Right lobe of liver (tissue), 6 donors: ENCODE measurements around the gene TMEM220. TPM values are rescaled to one million over a fixed set of nuclear protein-coding genes. Genes with fewer than 3 reads are reported as not detected.

ENCODE experiments used
- ATAC-seq, 4 donors: fragments of 200-7000 bp; cut with Tn5 transposase; one replicate each; pipeline ENCODE4 v1.9.1; 2020; ENCODE audit warnings: mild to moderate bottlenecking in 4 of 4, moderate library complexity in 4 of 4
- DNase-seq, 3 donors: peaks; one replicate each; pipeline ENCODE4 v3.0.0-alpha.2; 2020
- H3K27ac ChIP-seq, 3 donors: fragments of 200-600 bp; one replicate each; pipeline ENCODE4 v1.8.0; 2022
- H3K27me3 ChIP-seq, 2 donors: fragments of 200-600 bp; one replicate each; pipeline ENCODE4 v1.8.0; 2022
- H3K36me3 ChIP-seq, 4 donors: fragments of 200-600 bp; sonication (generic) in 1 of 4; one replicate each; pipeline versions ENCODE4 v1.5.1 to v1.8.0; 2017 to 2022; ENCODE audit warnings: control low read depth in 1 of 4
- H3K4me1 ChIP-seq, 4 donors: fragments of 200-600 bp; sonication (generic) in 1 of 4; one replicate each; pipeline versions ENCODE4 v1.5.1 to v1.8.0; 2017 to 2022; ENCODE audit warnings: control low read depth in 1 of 4
- H3K4me3 ChIP-seq, 3 donors: fragments of 200-600 bp; one replicate each; pipeline ENCODE4 v1.8.0; 2022
- H3K9me3 ChIP-seq, 4 donors: fragments of 200-600 bp; sonication (generic) in 1 of 4; one replicate each; pipeline versions ENCODE4 v1.5.1 to v1.8.0; 2017 to 2022; ENCODE audit warnings: control low read depth in 1 of 4
- CTCF ChIP-seq, 4 donors: fragments of 200-600 bp in 3 of 4; fragments of 450-650 bp in 1 of 4; IDR thresholded peaks; one replicate each; pipeline versions ENCODE4 v1.5.1 to v1.8.0; 2016 to 2022; ENCODE audit warnings: antibody characterized with exemption in 4 of 4, mild to moderate bottlenecking in 2 of 4
- POLR2A ChIP-seq: fragments of 450-650 bp; IDR thresholded peaks from one replicate; pipeline ENCODE4 v1.6.1; 2017; ENCODE audit warnings: antibody characterized with exemption, mild to moderate bottlenecking
- WGBS: methylation state at CpG from one replicate; pipeline ENCODE4 v1.1.6; 2018; ENCODE audit warnings: low coverage, low lambda C conversion rate; ENCODE audit not compliant: insufficient coverage; ENCODE audit errors: missing lambda C conversion rate; 5-methylcytosine and 5-hydroxymethylcytosine counted together
- intact Hi-C, 2 donors: fragments of 100-400 bp; cut with DNase I; formaldehyde crosslinking; loops; one replicate each; pipeline versions ENCODE4 v1.11.2 to v1.14.1; 2022
- total RNA-seq, 6 experiments: library from RNA; depleted of rRNA in 2 of 6; stranded (reverse); fragments of >200 nt in 2 of 6; fragmentation: NEBNext Ultra II Directional in 3 of 6; extraction: Animal tissue kit (Norgen Biotek cat#: 25700) in 3 of 6; gene quantifications; one replicate each; pipeline versions ENCODE4 v1.1.0 to v1.2.4, GENCODE V29; 2016 to 2023
- donor health status: DM: no; HTN: yes; CAD: no.
- donor health status: DM: no; HTN: no; CAD: no.
- donor health status: DM: no; HTN: no; CAD: no.
- donor health status: DM: no; HTN: yes; CAD: no.
- donor health status: DM: no; HTN: yes; CAD: no.

The TMEM220 gene
- total RNA-seq, 6 experiments from 2014 or later, result 26.6 to 61.0 (median 43.2) TPM

GRCh38 chr17:10743316-10744009 is 13.6 kb upstream of the TMEM220 start:
- Histone ChIP-seq H3K9me3 (no peaks in the 10 kb centered on the region), H3K36me3 (no peaks in the 10 kb centered on the region), H3K4me1 (peaks cover 0 to 7% (median under 1%) of the 10 kb centered on the region in 4 donors), H3K4me3 (no peak overlapping the region), H3K27me3 (no peaks in the 10 kb centered on the region), H3K27ac (no peak overlapping the region)
- intact Hi-C loops, result loop anchor here in 1 of 2 donors (10.0 kb wide), 1 partner anchor 101 kb away; no protein-coding TSS in a partner anchor
- 83% methylated on average over 8 of the region's 8 CpGs for WGBS
- DNase-seq, result no peak
- no peak for TF ChIP-seq POLR2A
- no peak for TF ChIP-seq CTCF (IDR thresholded peaks at IDR 0.05)
- ATAC-seq, result peak in 3 of 4 donors; percentile 36 to 69 (median 36)

DNA sequence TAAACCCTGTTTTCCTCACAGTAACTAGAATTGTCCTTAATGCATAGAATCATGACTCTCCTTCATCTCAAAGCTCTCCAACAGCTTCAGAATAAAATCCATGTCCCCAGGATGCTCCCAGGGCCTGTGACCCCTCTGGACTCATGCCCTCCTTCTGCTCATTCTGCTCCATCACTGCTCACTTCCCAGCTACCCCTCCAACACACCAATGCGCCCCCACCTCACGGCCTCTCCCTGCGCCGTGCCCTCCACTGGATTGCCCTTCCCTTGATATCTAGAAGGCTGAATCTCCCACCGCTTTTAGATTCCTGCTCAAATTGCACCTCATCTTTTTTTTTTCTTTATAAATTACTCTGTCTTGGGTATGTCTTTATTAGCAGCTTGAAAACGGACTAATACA is 12.6 kb upstream of the TMEM220 start:
- TF ChIP-seq CTCF (IDR thresholded peaks at IDR 0.05) (no peak), POLR2A (no peak)
- Histone ChIP-seq H3K9me3 (no peaks in the 10 kb centered on the region), H3K4me1 (peaks cover 0 to 17% (median 8%) of the 10 kb centered on the region in 4 donors), H3K27me3 (no peaks in the 10 kb centered on the region), H3K27ac (no peak overlapping the region), H3K36me3 (no peaks in the 10 kb centered on the region), H3K4me3 (no peak overlapping the region)
- intact Hi-C loops, result loop anchor here in 1 of 2 donors (10.0 kb wide), 1 partner anchor 102 kb away; no protein-coding TSS in a partner anchor
- DNase-seq (no peak), ATAC-seq (no peak)
- 96% methylated on average over 6 of the region's 6 CpGs for WGBS

DNA sequence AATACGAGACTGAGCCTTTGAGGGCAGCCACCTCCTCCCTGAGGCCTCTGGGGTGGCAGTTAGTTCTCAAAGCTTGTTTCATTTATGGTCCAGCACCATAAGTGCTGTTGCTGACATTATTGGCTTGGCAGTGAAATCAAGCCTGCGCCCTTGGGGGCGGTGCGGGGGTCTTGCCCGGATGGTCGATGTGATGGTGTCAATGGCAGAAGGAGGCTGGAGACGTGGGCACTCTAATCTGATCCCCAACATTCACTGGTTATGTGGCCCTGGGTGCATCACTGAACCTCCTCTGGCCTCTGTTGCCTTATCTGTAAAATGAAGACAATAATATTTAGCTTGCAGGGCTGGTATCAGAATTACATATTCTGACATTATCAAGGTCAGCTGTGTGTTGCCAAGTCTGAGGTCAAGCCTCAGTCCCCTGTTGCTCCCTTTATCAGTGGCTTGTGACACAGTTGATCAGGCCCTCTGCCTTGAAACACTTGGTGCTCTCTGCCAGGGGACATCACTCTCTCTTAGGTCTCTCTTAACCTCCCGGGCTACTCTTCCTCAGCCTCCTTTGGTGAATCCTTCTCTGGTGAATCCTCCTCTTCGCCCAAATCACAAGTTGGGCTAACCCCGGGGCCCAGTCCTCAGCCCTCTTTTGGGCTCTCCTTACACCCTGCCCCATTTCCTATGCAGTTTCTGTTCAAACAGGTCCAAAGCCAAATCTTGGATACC is 11.8 kb upstream of the TMEM220 start:
- WGBS, result 92% methylated on average over 10 of the region's 10 CpGs
- no peaks in the 10 kb centered on the region for H3K27me3 ChIP-seq

DNA sequence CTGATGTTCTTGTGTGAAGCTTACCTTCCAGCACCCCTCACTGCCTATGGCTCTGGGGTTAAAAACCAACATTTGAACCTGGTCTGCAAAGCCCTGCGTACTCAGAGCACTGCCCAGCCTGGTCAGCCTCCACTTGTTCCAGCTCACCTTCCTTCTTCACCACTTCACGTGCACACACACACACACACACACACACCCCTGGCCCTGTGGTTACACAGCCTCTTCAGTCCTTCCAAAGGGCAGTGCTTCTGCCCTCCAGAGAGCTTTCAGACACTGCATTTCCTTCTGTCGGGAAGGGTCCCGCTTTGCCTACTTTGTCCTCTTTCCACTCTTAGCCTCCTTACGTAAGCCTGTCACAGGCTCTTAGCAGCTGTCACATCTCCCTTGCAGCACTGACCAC is 9.6 kb upstream of the TMEM220 start:
- ATAC-seq (no peak), DNase-seq (no peak)
- intact Hi-C loops, result loop anchor here in 1 of 2 donors (10.0 kb wide), 1 partner anchor 105 kb away; no protein-coding TSS in a partner anchor
- H3K27ac ChIP-seq, result no peak overlapping the region
- no peak overlapping the region for H3K4me3 ChIP-seq
- no peaks in the 10 kb centered on the region for H3K27me3 ChIP-seq
- H3K9me3 ChIP-seq, result no peaks in the 10 kb centered on the region
- no peaks in the 10 kb centered on the region for H3K36me3 ChIP-seq
- peaks cover 0 to 17% (median 8%) of the 10 kb centered on the region in 4 donors for H3K4me1 ChIP-seq
- TF ChIP-seq CTCF (IDR thresholded peaks at IDR 0.05), result no peak
- TF ChIP-seq POLR2A, result no peak
- WGBS, result 96% methylated on average over 5 of the region's 5 CpGs

More for the DNA sequence above, 11.8 kb upstream of the TMEM220 start:
- Histone ChIP-seq H3K9me3 (no peaks in the 10 kb centered on the region), H3K4me3 (no peak overlapping the region), H3K27ac (no peak overlapping the region), H3K36me3 (no peaks in the 10 kb centered on the region), H3K4me1 (peaks cover 0 to 18% (median 8%) of the 10 kb centered on the region in 4 donors)
- no peak for ATAC-seq
- DNase-seq, result no peak
- intact Hi-C loops, result loop anchor here in 1 of 2 donors (10.0 kb wide), 1 partner anchor 103 kb away; no protein-coding TSS in a partner anchor
- TF ChIP-seq POLR2A, result no peak
- no peak for TF ChIP-seq CTCF (IDR thresholded peaks at IDR 0.05)
